ENCODE results near the gene TRIM25. TPM values are rescaled to one million over a fixed set of nuclear protein-coding genes. Genes with fewer than 3 reads are reported as not detected.

The TRIM25 gene
- total and polyA plus RNA-seq, 2 of the 8 experiments (the other 6 are each of a cell fraction or from before 2014, with no cell fraction given): 16.6 to 38.9 TPM

DNA sequence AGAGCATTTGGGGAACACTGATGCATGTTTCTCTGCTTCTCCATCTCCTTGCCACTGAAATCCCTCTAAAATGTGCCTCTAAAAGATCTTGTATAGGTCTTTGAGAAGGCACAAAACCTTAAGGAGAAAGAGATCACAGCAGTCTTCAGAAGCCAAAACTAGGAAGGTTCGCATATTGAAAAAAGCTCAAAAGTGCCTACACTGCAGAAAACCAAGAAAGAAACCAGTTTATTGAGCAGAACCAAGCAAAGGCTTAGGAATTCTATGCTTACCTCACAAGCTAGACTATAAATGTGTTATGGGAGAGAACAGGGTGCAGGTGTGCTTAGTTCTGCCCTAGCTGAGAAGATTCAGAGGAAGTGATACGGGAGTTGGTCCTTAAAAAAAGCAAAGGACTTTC is 63.3 kb downstream of the TRIM25 start:
- DNase-seq (ENCODE audit: low read depth in 1 of 2, low spot score in 2 of 2) (no peak), FAIRE-seq (no peak)
- H3K18ac ChIP-seq (ENCODE audit: extremely low read depth, low read length): no peak overlapping the region
- H3K23me2 ChIP-seq (ENCODE audit: low read depth, low read length): no peaks in the 10 kb centered on the region
- H3K56ac ChIP-seq (replicated peaks; ENCODE audit: insufficient read length, low read depth, low read length): no peak overlapping the region
- H3K14ac ChIP-seq (ENCODE audit: insufficient read length): no peak overlapping the region
- H3K4me3 ChIP-seq (ENCODE audit: extremely low read depth in 1 of 4, insufficient read depth in 2 of 4, low read depth in 3 of 4, low read length in 4 of 4): no peak overlapping the region
- no peaks in the 10 kb centered on the region for H3K79me2 ChIP-seq (ENCODE audit: control insufficient read depth in 1 of 2, insufficient read depth in 2 of 2, low read length in 2 of 2)
- no peaks in the 10 kb centered on the region for H3K27me3 ChIP-seq (replicated peaks in 1 of 4; ENCODE audit: control insufficient read depth in 3 of 4, extremely low read depth in 1 of 4, insufficient read depth in 3 of 4, low read length in 3 of 4)
- H4K20me1 ChIP-seq (replicated peaks in 1 of 2; ENCODE audit: control insufficient read depth in 1 of 2, insufficient read depth in 2 of 2, low read length in 2 of 2): no peaks in the 10 kb centered on the region
- H3K27ac ChIP-seq (ENCODE audit: low read depth, low read length): no peak overlapping the region
- no peak overlapping the region for H3K23ac ChIP-seq (ENCODE audit: insufficient read length)
- H3K79me1 ChIP-seq (ENCODE audit: low read depth, low read length): no peaks in the 10 kb centered on the region
- H3K4me2 ChIP-seq (ENCODE audit: insufficient read depth in 1 of 2, low read depth in 2 of 2, low read length in 2 of 2): no peak overlapping the region
- H4K8ac ChIP-seq (ENCODE audit: extremely low read depth, insufficient read depth, low read length): no peak overlapping the region
- H2BK12ac ChIP-seq (ENCODE audit: low read depth, low read length): no peak overlapping the region
- no peaks in the 10 kb centered on the region for H3K9me3 ChIP-seq (ENCODE audit: insufficient read depth in 2 of 2, low read depth in 1 of 2, low read length in 1 of 2)
- no peak overlapping the region for H2AFZ ChIP-seq (ENCODE audit: low read length)
- H2BK5ac ChIP-seq (ENCODE audit: low read depth, low read length): no peak overlapping the region
- no peak overlapping the region for H3K9ac ChIP-seq (replicated peaks in 1 of 4; ENCODE audit: extremely low read depth in 1 of 4, low read depth in 3 of 4, low read length in 3 of 4)
- CTCF ChIA-PET (ENCODE audit: partially characterized antibody): interaction anchor here (1.1 to 2.3 kb wide), 3 partner anchors 14 to 31 kb away, joined by 5 to 6 read pairs (median 6); partner anchors contain the start of genes C17orf67 and DGKE
- H4K91ac ChIP-seq (replicated peaks; ENCODE audit: insufficient read length, low read length): no peak overlapping the region
- H2BK15ac ChIP-seq (ENCODE audit: low read length): no peak overlapping the region
- no peaks in the 10 kb centered on the region for H3K4me1 ChIP-seq (replicated peaks in 1 of 4; ENCODE audit: control insufficient read depth in 3 of 4, insufficient read depth in 4 of 4, low read length in 3 of 4)
- H2BK20ac ChIP-seq (ENCODE audit: low read length): no peak overlapping the region
- no peak overlapping the region for H2BK120ac ChIP-seq (replicated peaks; ENCODE audit: low read depth, low read length)
- POLR2A ChIA-PET (ENCODE audit: partially characterized antibody): interaction anchor here (2.3 kb wide), 1 partner anchor 16 kb away, joined by 9 read pairs; the partner anchor contains the start of gene DGKE
- no peak overlapping the region for H3K4ac ChIP-seq (replicated peaks; ENCODE audit: insufficient read length, low read depth, low read length)
- no peak overlapping the region for H2AK5ac ChIP-seq (ENCODE audit: low read depth, low read length)
- WGBS, 2 experiments (ENCODE audit: extremely low coverage in 1 of 2, insufficient coverage in 1 of 2, insufficient read length in 1 of 2, insufficient replicate concordance in 2 of 2, low coverage in 1 of 2, low lambda C conversion rate in 2 of 2, missing lambda C conversion rate in 1 of 2): 83% methylated on average over 2 of the region's 2 CpGs; no CpG with 5 or more reads in 1 of the 2 experiments
- H3K36me3 ChIP-seq (ENCODE audit: control insufficient read depth in 2 of 4, insufficient read depth in 4 of 4, low read length in 3 of 4): peaks cover 2 to 10% (median 6%) of the 10 kb centered on the region in 4 experiments; a peak in 3 of 8 replicates
- H4K5ac ChIP-seq (ENCODE audit: insufficient read length, low read depth, low read length): no peak overlapping the region
- TF ChIP-seq FOSL1 (IDR thresholded peaks at IDR 0.05; ENCODE audit: insufficient read depth, low read depth, low read length): no peak
- no peak for TF ChIP-seq RNF2 (IDR thresholded peaks at IDR 0.05; ENCODE audit: borderline replicate concordance, low read depth, low read length, missing control alignments, poor library complexity, severe bottlenecking)
- no peak for TF ChIP-seq EZH2 (IDR thresholded peaks at IDR 0.05; ENCODE audit: low read depth, low read length, severe bottlenecking)
- TF ChIP-seq CHD2 (IDR thresholded peaks at IDR 0.05; ENCODE audit: low read length): no peak
- TF ChIP-seq MAFK (IDR thresholded peaks at IDR 0.05; ENCODE audit: low read depth, low read length): no peak
- TF ChIP-seq BACH1 (IDR thresholded peaks at IDR 0.05; ENCODE audit: low read length): no peak

All from H1 (cell line).